K562 (cell line): ENCODE results near the gene CYTH4. TPM values are rescaled to one million over a fixed set of nuclear protein-coding genes. Genes with fewer than 3 reads are reported as not detected.

Experiments
- ATAC-seq: fragments of 200-7000 bp; cut with Tn5 transposase; 3 replicates; pipeline ENCODE4 v1.9.1; 2020; ENCODE audit warnings: moderate library complexity
- BruUV-seq: library from RNA; stranded (reverse); fragments of 400-500 nt; replicated peaks from 2 replicates; lab custom pipeline; 2021; lab: Mats Ljungman, UMichigan
- CTCF ChIA-PET: fragments of 300-600 bp; formaldehyde crosslinking; extraction: SDS; loops from one replicate; lab custom pipeline; 2021; ENCODE audit warnings: low intra/inter-chr PET ratio; lab: Yijun Ruan, JAX
- POLR2A ChIA-PET: fragments of 300-600, 350-650 bp; sonication (Branson Sonifier 250); formaldehyde crosslinking; extraction: SDS; loops from one replicate; lab custom pipeline; 2021; ENCODE audit warnings: antibody characterized with exemption, inconsistent platforms; lab: Yijun Ruan, JAX
- DNase-seq, 4 experiments: peaks; one replicate each; pipeline versions ENCODE4 v3.0.0 to v3.0.0-alpha.2; 2011 to 2018; ENCODE audit warnings: low spot score in 3 of 4, mixed read lengths in 3 of 4; ENCODE audit errors: extremely low read depth in 1 of 4
- FAIRE-seq: peaks from 2 replicates; lab custom pipeline; 2011; peaks lifted over from hg19 to GRCh38; lab: Jason Lieb, UNC
- H2AFZ ChIP-seq: 2 replicates; pipeline ENCODE4 v1.6.0; 2011; ENCODE audit warnings: low read depth, low read length, control low read depth, inconsistent platforms
- H3K27ac ChIP-seq: fragments of 200-600 bp; 3 replicates; pipeline ENCODE4 v1.8.0; 2011; ENCODE audit warnings: low read depth, mild to moderate bottlenecking, control low read depth, inconsistent platforms, low read length, moderate library complexity, mixed read lengths; ENCODE audit errors: extremely low read depth
- H3K27me3 ChIP-seq, 2 experiments: fragments of 300-600 bp in 1 of 2; 2 replicates in 1 of 2; 3 replicates in 1 of 2; pipeline versions ENCODE4 v1.6.0 to v1.8.0; 2011; ENCODE audit warnings: inconsistent platforms in 2 of 2, low read length in 2 of 2, mild to moderate bottlenecking in 1 of 2, mixed read lengths in 1 of 2, moderate library complexity in 1 of 2; ENCODE audit not compliant: control insufficient read depth in 2 of 2, insufficient read depth in 2 of 2
- H3K36me3 ChIP-seq: fragments of 300-600 bp; 3 replicates; pipeline ENCODE4 v1.8.0; 2011; ENCODE audit warnings: mild to moderate bottlenecking, low read length, inconsistent platforms; ENCODE audit not compliant: control insufficient read depth, insufficient read depth
- H3K4me1 ChIP-seq, 2 experiments: fragments of 200-600 bp in 1 of 2; replicated peaks in 1 of 2; 2 replicates in 1 of 2; 3 replicates in 1 of 2; pipeline versions ENCODE4 v1.5.1 to v1.8.0; 2011; ENCODE audit warnings: inconsistent platforms in 2 of 2, low read length in 2 of 2, mild to moderate bottlenecking in 1 of 2, mixed read lengths in 1 of 2, moderate library complexity in 1 of 2; ENCODE audit not compliant: control insufficient read depth in 2 of 2, insufficient read depth in 2 of 2
- H3K4me2 ChIP-seq: 2 replicates; pipeline ENCODE4 v1.6.1; 2011; ENCODE audit warnings: low read length, control low read depth, inconsistent platforms, mixed read lengths; ENCODE audit not compliant: insufficient read depth
- H3K4me3 ChIP-seq: fragments of 200-600 bp; sonication (generic), shearing (Covaris generic); 2 replicates; pipeline ENCODE4 v1.5.1; 2016; ENCODE audit warnings: control low read depth, inconsistent platforms
- H3K79me2 ChIP-seq: fragments of 200-600 bp; 3 replicates; pipeline ENCODE4 v1.8.0; 2011; ENCODE audit warnings: low read length, inconsistent platforms; ENCODE audit not compliant: control insufficient read depth, insufficient read depth
- H3K9ac ChIP-seq, 2 experiments: 2 replicates each; pipeline versions ENCODE4 v1.6.0 to v1.6.1; 2011; ENCODE audit warnings: low read depth in 2 of 2, low read length in 2 of 2, control low read depth in 1 of 2, inconsistent platforms in 1 of 2, mild to moderate bottlenecking in 1 of 2, mixed read lengths in 1 of 2; ENCODE audit not compliant: insufficient read depth in 1 of 2
- H3K9me1 ChIP-seq: one replicate; pipeline ENCODE4 v1.6.0; 2011; ENCODE audit warnings: inconsistent platforms, mild to moderate bottlenecking, low read length, moderate library complexity; ENCODE audit not compliant: control insufficient read depth, insufficient read depth
- H3K9me3 ChIP-seq: replicated peaks from 2 replicates; pipeline ENCODE4 v1.5.1; 2011; ENCODE audit warnings: low read depth, low read length, inconsistent platforms; ENCODE audit not compliant: control insufficient read depth, insufficient read depth
- H4K20me1 ChIP-seq: replicated peaks from 2 replicates; pipeline ENCODE4 v1.6.1; 2011; ENCODE audit warnings: low read length, inconsistent platforms, mixed read lengths; ENCODE audit not compliant: control insufficient read depth, insufficient read depth
- FUS ChIP-seq: fragments of 200-400 bp; formaldehyde crosslinking; optimal IDR thresholded peaks from 2 replicates; pipeline ENCODE3; 2017; ENCODE audit warnings: low read depth, low read length
- LCOR ChIP-seq: sonication (generic); formaldehyde crosslinking; IDR thresholded peaks from 2 replicates; pipeline ENCODE4 v1.8.0; 2022; ENCODE audit warnings: mild to moderate bottlenecking, missing genetic modification reagents
- MCM3 ChIP-seq: fragments of 450-650 bp; IDR thresholded peaks from 2 replicates; pipeline ENCODE4 v1.6.1; 2016
- MYNN ChIP-seq, 2 experiments: sonication (generic); formaldehyde crosslinking in 1 of 2; IDR thresholded peaks; 2 replicates each; pipeline versions ENCODE4 v1.5.0 to v1.6.1; 2016 to 2020; ENCODE audit warnings: antibody characterized with exemption in 1 of 2, missing genetic modification reagents in 1 of 2
- NBN ChIP-seq: fragments of 450-650 bp; IDR thresholded peaks from 2 replicates; pipeline ENCODE4 v1.6.1; 2016; ENCODE audit warnings: low read depth, mild to moderate bottlenecking
- RAD51 ChIP-seq: fragments of 450-650 bp; IDR thresholded peaks from 2 replicates; pipeline ENCODE4 v1.7.1; 2016; ENCODE audit warnings: low read depth, mild to moderate bottlenecking, borderline replicate concordance
- RBM15 ChIP-seq: fragments of 200-400 bp; formaldehyde crosslinking; IDR thresholded peaks from 2 replicates; pipeline ENCODE4 v1.6.1; 2018; ENCODE audit warnings: mild to moderate bottlenecking, low read length, moderate library complexity; ENCODE audit not compliant: insufficient read depth
- ZEB2 ChIP-seq: fragments of 450-650 bp; IDR thresholded peaks from 2 replicates; pipeline ENCODE4 v1.6.1; 2016
- WGBS: fragments of 100-300 bp; shearing (Covaris generic); methylation state at CpG from one replicate; pipeline ENCODE4 v1.1.6; 2016; ENCODE audit warnings: low coverage, mixed read lengths; ENCODE audit not compliant: insufficient coverage; ENCODE audit errors: missing lambda C conversion rate; 5-methylcytosine and 5-hydroxymethylcytosine counted together
- in situ Hi-C: fragments of 300-500 bp; cut with MboI; formaldehyde crosslinking; loops from 4 replicates; pipeline ENCODE4 v1.15.0; 2018; ENCODE audit warnings: inconsistent platforms, mixed read lengths
- intact Hi-C: fragments of 100-400 bp; cut with micrococcal nuclease; formaldehyde crosslinking; loops from 2 replicates; pipeline ENCODE4 v1.14.2; 2022
- polyA plus RNA-seq, 8 experiments: library from polyadenylated mRNA; depleted of rRNA in 4 of 8; stranded (reverse) in 5 of 8; unstranded in 3 of 8; fragments of >200 nt; fragmentation: Nextera tagmentation in 2 of 8; fragmentation: Illumina TruSeq in 1 of 8; extraction: Ambion mirVana in 2 of 8; extraction: Trizol in 1 of 8; gene quantifications; 2 replicates each; pipeline versions ENCODE4 v1.2.1 to v1.2.3, GENCODE V29; 2011 to 2014; ENCODE audit warnings: inconsistent platforms in 1 of 8, missing spikeins in 1 of 8
- total RNA-seq, 7 experiments: library from RNA; depleted of rRNA in 6 of 7; stranded (reverse); fragments of >200 nt in 6 of 7; fragmentation: Illumina TruSeq in 2 of 7; extraction: Trizol in 2 of 7; gene quantifications; 2 replicates each; pipeline versions ENCODE4 v1.2.1 to v1.2.3, GENCODE V29; 2011 to 2021; ENCODE audit warnings: low replicate concordance in 1 of 7
- TF ChIP-seq, protein P1 (sequence below): sonication (generic); formaldehyde crosslinking; IDR thresholded peaks from 2 replicates; pipeline ENCODE4 v1.9.0; 2022; ENCODE audit warnings: mild to moderate bottlenecking, missing genetic modification reagents
- TF ChIP-seq, protein P2 (sequence below): sonication (generic); formaldehyde crosslinking; IDR thresholded peaks from 2 replicates; pipeline ENCODE4 v1.5.0; 2020; ENCODE audit warnings: missing genetic modification reagents

The CYTH4 gene
- total and polyA plus RNA-seq, 9 of the 15 experiments (the other 6 are each of a cell fraction or from before 2014, with no cell fraction given) = 0.03 to 2.0 (median 0.61) TPM; not detected in 1

DNA sequence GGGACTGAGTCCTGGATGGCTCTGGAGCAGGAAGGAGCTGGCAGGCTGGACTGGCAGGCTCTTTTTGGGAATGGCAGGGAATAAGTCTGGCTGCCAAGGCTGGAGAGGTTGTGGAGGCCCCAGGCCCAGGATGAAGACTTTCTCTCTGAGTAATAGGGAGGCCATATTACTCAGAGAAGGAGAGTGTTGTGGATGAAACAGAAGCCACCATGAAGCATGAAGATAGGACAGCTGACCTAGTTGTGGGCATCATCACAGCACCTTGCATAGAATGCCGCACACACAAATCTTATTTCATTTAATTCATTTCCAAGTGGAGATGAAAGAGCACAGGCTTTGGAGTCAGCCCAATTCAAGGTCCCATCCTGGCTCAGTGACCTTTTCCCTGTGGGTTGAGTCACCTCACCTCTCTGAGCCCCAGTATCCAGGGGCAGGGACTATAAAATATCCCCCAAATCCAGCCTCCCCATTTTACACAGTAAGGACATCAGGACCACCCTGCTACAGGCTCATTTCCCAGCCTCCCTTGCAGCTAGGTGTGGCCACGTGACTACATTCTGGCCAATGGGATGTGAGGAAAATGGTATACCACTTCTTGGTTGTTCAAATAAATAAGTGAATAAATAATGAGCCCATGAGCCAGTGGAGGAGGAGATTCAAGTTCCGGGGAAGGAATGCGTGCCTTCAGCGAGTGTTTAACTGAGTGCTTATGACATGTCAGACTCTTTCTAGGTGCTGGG lies 9.4 kb downstream of the CYTH4 start:
- H3K4me2 ChIP-seq = no peak overlapping the region
- no peak overlapping the region for H2AFZ ChIP-seq
- no peak overlapping the region for H3K9ac ChIP-seq
- POLR2A ChIA-PET = interaction anchor here (0.6 kb wide), 1 partner anchor 11 kb away, joined by 3 read pairs; no protein-coding TSS in a partner anchor
- TF ChIP-seq, protein P1, sequence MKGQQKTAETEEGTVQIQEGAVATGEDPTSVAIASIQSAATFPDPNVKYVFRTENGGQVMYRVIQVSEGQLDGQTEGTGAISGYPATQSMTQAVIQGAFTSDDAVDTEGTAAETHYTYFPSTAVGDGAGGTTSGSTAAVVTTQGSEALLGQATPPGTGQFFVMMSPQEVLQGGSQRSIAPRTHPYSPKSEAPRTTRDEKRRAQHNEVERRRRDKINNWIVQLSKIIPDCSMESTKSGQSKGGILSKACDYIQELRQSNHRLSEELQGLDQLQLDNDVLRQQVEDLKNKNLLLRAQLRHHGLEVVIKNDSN (CRISPR knock-in tag) = peak; percentile 86
- no peak for TF ChIP-seq FUS
- TF ChIP-seq MYNN (IDR thresholded peaks at IDR 0.05) = no peak
- no peak for TF ChIP-seq MYNN (CRISPR knock-in tag; IDR thresholded peaks at IDR 0.05)
- no peak for TF ChIP-seq ZEB2
- no peak for TF ChIP-seq NBN
- no peak for TF ChIP-seq MCM3
- TF ChIP-seq RAD51 = peak; percentile 70
- TF ChIP-seq, protein P2, sequence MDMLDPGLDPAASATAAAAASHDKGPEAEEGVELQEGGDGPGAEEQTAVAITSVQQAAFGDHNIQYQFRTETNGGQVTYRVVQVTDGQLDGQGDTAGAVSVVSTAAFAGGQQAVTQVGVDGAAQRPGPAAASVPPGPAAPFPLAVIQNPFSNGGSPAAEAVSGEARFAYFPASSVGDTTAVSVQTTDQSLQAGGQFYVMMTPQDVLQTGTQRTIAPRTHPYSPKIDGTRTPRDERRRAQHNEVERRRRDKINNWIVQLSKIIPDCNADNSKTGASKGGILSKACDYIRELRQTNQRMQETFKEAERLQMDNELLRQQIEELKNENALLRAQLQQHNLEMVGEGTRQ (CRISPR knock-in tag) = peak; percentile 76
- no peak for TF ChIP-seq LCOR
- no peak for TF ChIP-seq RBM15
- no TSS peak for BruUV-seq
- peaks cover 2% of the 10 kb centered on the region; the same call in 1 of the 2 replicates for H3K9me3 ChIP-seq
- 36% methylated on average over 5 of the region's 5 CpGs for WGBS
- in situ Hi-C loops = no loop called here
- no peaks in the 10 kb centered on the region for H3K79me2 ChIP-seq
- no peaks in the 10 kb centered on the region for H3K9me1 ChIP-seq
- ATAC-seq (no peak), FAIRE-seq (no peak), DNase-seq (peak in 1 of 4 experiments; percentile 30)
- H4K20me1 ChIP-seq = no peaks in the 10 kb centered on the region
- intact Hi-C loops = no loop called here
- peaks cover 0 to 14% of the 10 kb centered on the region in 2 experiments; a peak in 2 of 5 replicates for H3K27me3 ChIP-seq
- no peaks in the 10 kb centered on the region for H3K36me3 ChIP-seq
- H3K27ac ChIP-seq = no peak overlapping the region
- H3K4me1 ChIP-seq = peaks cover 0 to 5% of the 10 kb centered on the region in 2 experiments; a peak in 1 of 5 replicates
- CTCF ChIA-PET = no interaction called here
- H3K4me3 ChIP-seq = no peak overlapping the region
